Testis (tissue), 3 donors: ENCODE measurements around the gene CXCL5. TPM values are rescaled to one million over a fixed set of nuclear protein-coding genes. Genes with fewer than 3 reads are reported as not detected.

Source experiments
- DNase-seq: peaks from one replicate; pipeline ENCODE4 v3.0.0-alpha.2; 2019
- H3K27ac ChIP-seq, 2 donors: fragments of 200-600 bp; sonication (generic); one replicate each; pipeline ENCODE4 v1.5.1; 2019
- H3K27me3 ChIP-seq: fragments of 200-600 bp; sonication (generic); one replicate; pipeline ENCODE4 v1.5.1; 2019
- H3K36me3 ChIP-seq: fragments of 200-600 bp; sonication (generic); one replicate; pipeline ENCODE4 v1.5.1; 2017; ENCODE audit warnings: low read depth; ENCODE audit errors: missing control alignments
- H3K4me1 ChIP-seq: fragments of 200-600 bp; sonication (generic); one replicate; pipeline ENCODE4 v1.5.1; 2019
- H3K4me3 ChIP-seq, 2 donors: fragments of 200-600 bp; sonication (generic); one replicate each; pipeline ENCODE4 v1.5.1; 2017 to 2019
- H3K9me3 ChIP-seq: fragments of 200-600 bp; sonication (generic); one replicate; pipeline ENCODE4 v1.5.1; 2017
- CTCF ChIP-seq, 3 experiments: fragments of 450-650 bp in 2 of 3; fragments of 200-600 bp in 1 of 3; sonication (generic) in 1 of 3; IDR thresholded peaks; one replicate each; pipeline ENCODE4 v1.5.1; 2016 to 2019; ENCODE audit warnings: antibody characterized with exemption in 3 of 3, mild to moderate bottlenecking in 2 of 3, moderate library complexity in 1 of 3
- POLR2A ChIP-seq: fragments of 450-650 bp; IDR thresholded peaks from one replicate; pipeline ENCODE4 v1.6.1; 2017; ENCODE audit warnings: antibody characterized with exemption, mild to moderate bottlenecking, moderate library complexity
- WGBS, 2 donors: methylation state at CpG; one replicate each; pipeline ENCODE4 v1.1.5; 2018; 5-methylcytosine and 5-hydroxymethylcytosine counted together
- intact Hi-C: fragments of 100-400 bp; cut with DNase I; formaldehyde crosslinking; loops from one replicate; pipeline ENCODE4 v1.15.1; 2023; ENCODE audit warnings: low total_unique reads
- polyA plus RNA-seq: library from polyadenylated mRNA; stranded (reverse); fragments of 350-450 nt; fragmentation: Illumina TruSeq; extraction: RNeasy Lipid Tissue Mini Kit (QIAGEN cat#74804); gene quantifications from one replicate; pipeline ENCODE4 v1.2.3, GENCODE V29; 2014; ENCODE audit warnings: low read depth, low replicate concordance; ENCODE audit not compliant: insufficient read depth
- small RNA-seq, 2 donors: library from RNA; depleted of rRNA; stranded (forward); fragments of <200 nt; gene quantifications; one replicate each; pipeline ENCODE3, GENCODE V24; 2016
- total RNA-seq, 2 donors: library from RNA; depleted of rRNA; stranded (reverse); fragments of >200 nt; gene quantifications; one replicate each; pipeline ENCODE4 v1.2.3, GENCODE V29; 2016

The CXCL5 gene
- total and polyA plus RNA-seq, 3 donors from 2014 or later, result 0.16 to 0.55 (median 0.37) TPM

- H3K4me1 ChIP-seq, result no peaks in the 10 kb centered on the region
- no peak overlapping the region for H3K27ac ChIP-seq
- no peaks in the 10 kb centered on the region for H3K9me3 ChIP-seq
- intact Hi-C loops, result no loop called here
- WGBS, 2 donors, result 85 to 92% methylated on average over 7 of the region's 7 CpGs
- H3K36me3 ChIP-seq, result no peaks in the 10 kb centered on the region
- no peak overlapping the region for H3K4me3 ChIP-seq
- no peaks in the 10 kb centered on the region for H3K27me3 ChIP-seq
- no peak for TF ChIP-seq POLR2A
- TF ChIP-seq CTCF (IDR thresholded peaks at IDR 0.05), result no peak
- DNase-seq, result no peak
Measured at GRCh38 chr4:73948990-73949706, 49.3 kb downstream of the CXCL5 start.

GRCh38 chr4:73948291-73948690 lies 50.2 kb downstream of the CXCL5 start:
- DNase-seq, result no peak

GRCh38 chr4:73947239-73947985 lies 51.1 kb downstream of the CXCL5 start:
- Histone ChIP-seq H3K4me1 (no peaks in the 10 kb centered on the region), H3K9me3 (no peaks in the 10 kb centered on the region), H3K27me3 (no peaks in the 10 kb centered on the region), H3K36me3 (no peaks in the 10 kb centered on the region), H3K27ac (no peak overlapping the region), H3K4me3 (no peak overlapping the region)
- intact Hi-C loops, result no loop called here
- WGBS, 2 donors, result 78 to 82% methylated on average over 3 of the region's 3 CpGs
- no peak for TF ChIP-seq POLR2A
- no peak for TF ChIP-seq CTCF (IDR thresholded peaks at IDR 0.05)
- DNase-seq, result no peak

More at GRCh38 chr4:73948291-73948690, 50.2 kb downstream of the CXCL5 start:
- Histone ChIP-seq H3K27ac (no peak overlapping the region), H3K36me3 (no peaks in the 10 kb centered on the region), H3K27me3 (no peaks in the 10 kb centered on the region), H3K4me1 (no peaks in the 10 kb centered on the region), H3K4me3 (no peak overlapping the region), H3K9me3 (no peaks in the 10 kb centered on the region)
- intact Hi-C loops, result no loop called here
- WGBS, 2 donors, result 74 to 80% methylated on average over 1 of the region's 1 CpG
- TF ChIP-seq POLR2A (no peak), CTCF (IDR thresholded peaks at IDR 0.05) (no peak)

- intact Hi-C loops, result no loop called here
- Histone ChIP-seq H3K27me3 (no peaks in the 10 kb centered on the region), H3K36me3 (no peaks in the 10 kb centered on the region), H3K27ac (no peak overlapping the region), H3K4me3 (no peak overlapping the region), H3K4me1 (no peaks in the 10 kb centered on the region), H3K9me3 (no peaks in the 10 kb centered on the region)
- 76 to 77% methylated on average over 3 of the region's 3 CpGs for WGBS, 2 donors
- TF ChIP-seq CTCF (IDR thresholded peaks at IDR 0.05) (no peak), POLR2A (no peak)
- no peak for DNase-seq
Measured at GRCh38 chr4:73945674-73946449, 52.6 kb downstream of the CXCL5 start.

Small RNAs within 50 kb of the gene (small RNA-seq; reads per million reads assigned to genes)
- 0 reads per million in 2 donors for gene RN7SL218P

Other genes with a start within 250 kb of the CXCL5 start
- gene CXCL6, start 162.0 kb downstream of the CXCL5 start, total RNA-seq, result 1 to 10 TPM; 1.2 to 1.7 TPM
- gene CXCL6, start 162.0 kb downstream of the CXCL5 start, polyA plus RNA-seq, result 0.54 TPM
- not detected for gene PF4V1, start 145.4 kb downstream of the CXCL5 start, total RNA-seq
- gene PF4V1, start 145.4 kb downstream of the CXCL5 start, polyA plus RNA-seq, result not detected
- gene CXCL1, start 129.3 kb downstream of the CXCL5 start, total RNA-seq, result under 1 TPM in 1 of 2 donors, not detected in 1; 0.74 TPM
- 1.5 TPM for gene CXCL1, start 129.3 kb downstream of the CXCL5 start, polyA plus RNA-seq
- not detected for gene PF4, start 16.6 kb downstream of the CXCL5 start, total RNA-seq
- 0.66 TPM for gene PF4, start 16.6 kb downstream of the CXCL5 start, polyA plus RNA-seq
- not detected for gene PPBP, start 10.5 kb downstream of the CXCL5 start, total RNA-seq
- not detected for gene PPBP, start 10.5 kb downstream of the CXCL5 start, polyA plus RNA-seq
- gene CXCL3, start 40.0 kb upstream of the CXCL5 start, total RNA-seq, result under 1 TPM in 1 of 2 donors, not detected in 1; 0.68 TPM
- gene CXCL3, start 40.0 kb upstream of the CXCL5 start, polyA plus RNA-seq, result 1.1 TPM
- gene CXCL2, start 100.5 kb upstream of the CXCL5 start, total RNA-seq, result 1 to 10 TPM; 2.6 to 4.7 TPM
- 5.9 TPM for gene CXCL2, start 100.5 kb upstream of the CXCL5 start, polyA plus RNA-seq
- gene MTHFD2L, start 159.4 kb upstream of the CXCL5 start, total RNA-seq, result 10 to 100 TPM; 29.1 to 44.1 TPM
- 14.8 TPM for gene MTHFD2L, start 159.4 kb upstream of the CXCL5 start, polyA plus RNA-seq